CD14-positive monocyte (primary cell): ENCODE measurements around the gene VANGL1. TPM values are rescaled to one million over a fixed set of nuclear protein-coding genes. Genes with fewer than 3 reads are reported as not detected.
A peak's percentile ranks its signal among the peaks of the same experiment; 100 is the strongest.

ENCODE experiments used
- DNase-seq, 3 donors: peaks; one replicate each; pipeline ENCODE4 v3.0.0-alpha.2; 2011 to 2022
- H2AFZ ChIP-seq: 2 replicates; pipeline ENCODE4 v1.6.0; 2012; ENCODE audit warnings: mild to moderate bottlenecking, low read depth, low read length, inconsistent platforms; ENCODE audit not compliant: insufficient read depth, poor library complexity, severe bottlenecking
- H3K27ac ChIP-seq, 2 donors: 1 replicate in 1 of 2; 2 replicates in 1 of 2; pipeline ENCODE4 v1.5.1; 2012 to 2013; ENCODE audit warnings: low read length in 2 of 2, control low read depth in 1 of 2, inconsistent platforms in 1 of 2, low read depth in 1 of 2, mild to moderate bottlenecking in 1 of 2
- H3K27me3 ChIP-seq, 2 donors: one replicate each; pipeline versions ENCODE4 v1.6.0 to v1.6.1; 2011 to 2013; ENCODE audit warnings: low read length in 2 of 2; ENCODE audit not compliant: control insufficient read depth in 2 of 2, insufficient read depth in 2 of 2
- H3K36me3 ChIP-seq, 2 donors: replicated peaks in 1 of 2; 1 replicate in 1 of 2; 2 replicates in 1 of 2; pipeline versions ENCODE4 v1.5.1 to v1.6.1; 2012 to 2013; ENCODE audit warnings: low read length in 2 of 2, control low read depth in 1 of 2, inconsistent platforms in 1 of 2, mild to moderate bottlenecking in 1 of 2; ENCODE audit not compliant: insufficient read depth in 2 of 2, control insufficient read depth in 1 of 2
- H3K4me1 ChIP-seq, 2 donors: 1 replicate in 1 of 2; 2 replicates in 1 of 2; pipeline versions ENCODE4 v1.5.1 to v1.6.1; 2012 to 2013; ENCODE audit warnings: low read length in 2 of 2, control low read depth in 1 of 2, inconsistent platforms in 1 of 2, mild to moderate bottlenecking in 1 of 2, moderate library complexity in 1 of 2; ENCODE audit not compliant: insufficient read depth in 2 of 2, control insufficient read depth in 1 of 2
- H3K4me2 ChIP-seq: replicated peaks from 2 replicates; pipeline ENCODE3; 2012; ENCODE audit warnings: low read length, moderate library complexity, mild to moderate bottlenecking; ENCODE audit not compliant: poor library complexity, severe bottlenecking; ENCODE audit errors: extremely low read depth
- H3K4me3 ChIP-seq, 3 experiments: fragments of 200-600 bp in 1 of 3; sonication (generic) in 1 of 3; replicated peaks in 1 of 3; 1 replicate in 2 of 3; 2 replicates in 1 of 3; pipeline ENCODE4 v1.5.1; 2011 to 2013; ENCODE audit warnings: low read length in 3 of 3, mild to moderate bottlenecking in 3 of 3, control low read depth in 2 of 3, low read depth in 2 of 3, inconsistent platforms in 1 of 3, moderate library complexity in 1 of 3
- H3K79me2 ChIP-seq: 2 replicates; pipeline ENCODE4 v1.6.0; 2012; ENCODE audit warnings: mild to moderate bottlenecking, control low read depth, inconsistent platforms, low read length, moderate library complexity; ENCODE audit not compliant: insufficient read depth
- H3K9ac ChIP-seq: 2 replicates; pipeline ENCODE4 v1.6.0; 2017; ENCODE audit warnings: low read length, mild to moderate bottlenecking; ENCODE audit not compliant: insufficient read depth, poor library complexity, severe bottlenecking
- H3K9me3 ChIP-seq, 2 donors: replicated peaks in 1 of 2; 1 replicate in 1 of 2; 2 replicates in 1 of 2; pipeline versions ENCODE4 v1.5.1 to v1.6.1; 2012 to 2013; ENCODE audit warnings: low read length in 2 of 2, control low read depth in 1 of 2; ENCODE audit not compliant: control insufficient read depth in 1 of 2, insufficient read depth in 1 of 2
- H4K20me1 ChIP-seq: 2 replicates; pipeline ENCODE4 v1.6.0; 2012; ENCODE audit warnings: mild to moderate bottlenecking, low read length, control low read depth, moderate library complexity; ENCODE audit not compliant: insufficient read depth
- H3K27ac Mint-ChIP-seq, 7 donors: one replicate each; pipeline ENCODE4 v1.8.0; 2020; ENCODE audit warnings: mild to moderate bottlenecking in 7 of 7, mixed read lengths in 7 of 7, moderate library complexity in 6 of 7, inconsistent platforms in 2 of 7
- H3K27me3 Mint-ChIP-seq, 3 donors: one replicate each; pipeline ENCODE4 v1.8.0; 2021 to 2022; ENCODE audit warnings: low read depth in 3 of 3, mild to moderate bottlenecking in 3 of 3, mixed read lengths in 3 of 3, moderate library complexity in 3 of 3, inconsistent platforms in 1 of 3
- H3K36me3 Mint-ChIP-seq, 2 donors: one replicate each; pipeline ENCODE4 v1.8.0; 2020; ENCODE audit warnings: mixed read lengths in 2 of 2, inconsistent platforms in 1 of 2, mild to moderate bottlenecking in 1 of 2
- H3K4me1 Mint-ChIP-seq: one replicate; pipeline ENCODE4 v1.8.0; 2020; ENCODE audit warnings: mild to moderate bottlenecking, mixed read lengths
- H3K4me3 Mint-ChIP-seq, 2 donors: one replicate each; pipeline ENCODE4 v1.8.0; 2020; ENCODE audit warnings: mild to moderate bottlenecking in 2 of 2, mixed read lengths in 2 of 2, moderate library complexity in 1 of 2
- H3K9me3 Mint-ChIP-seq, 7 donors: one replicate each; pipeline ENCODE4 v1.8.0; 2020 to 2022; ENCODE audit warnings: mixed read lengths in 7 of 7, mild to moderate bottlenecking in 6 of 7, moderate library complexity in 6 of 7, inconsistent platforms in 2 of 7
- WGBS: methylation state at CpG from one replicate; pipeline ENCODE4 v1.1.5; 2013; ENCODE audit warnings: missing lambda C conversion rate; ENCODE audit not compliant: insufficient coverage; 5-methylcytosine and 5-hydroxymethylcytosine counted together
- intact Hi-C, 2 donors: fragments of 100-400 bp; cut with micrococcal nuclease; formaldehyde crosslinking; loops; one replicate each; pipeline versions ENCODE4 v1.15.0 to v1.15.1; 2023
- polyA plus RNA-seq, 3 donors: library from polyadenylated mRNA; depleted of rRNA in 1 of 3; unstranded in 2 of 3; stranded (reverse) in 1 of 3; fragments of 300-500 nt in 2 of 3; fragments of >200 nt in 1 of 3; fragmentation: Illumina TruSeq in 2 of 3; gene quantifications; 1 replicate in 2 of 3; 2 replicates in 1 of 3; pipeline ENCODE4 v1.2.3, GENCODE V29; 2012 to 2021
- TF ChIP-seq, protein P1 (sequence below): fragments of 200-600 bp; IDR thresholded peaks from one replicate; pipeline ENCODE4 v1.8.0; 2022; ENCODE audit warnings: antibody characterized with exemption, mild to moderate bottlenecking

The VANGL1 gene
- polyA plus RNA-seq, 3 donors, result 0.67 to 2.0 (median 1.3) TPM

DNA sequence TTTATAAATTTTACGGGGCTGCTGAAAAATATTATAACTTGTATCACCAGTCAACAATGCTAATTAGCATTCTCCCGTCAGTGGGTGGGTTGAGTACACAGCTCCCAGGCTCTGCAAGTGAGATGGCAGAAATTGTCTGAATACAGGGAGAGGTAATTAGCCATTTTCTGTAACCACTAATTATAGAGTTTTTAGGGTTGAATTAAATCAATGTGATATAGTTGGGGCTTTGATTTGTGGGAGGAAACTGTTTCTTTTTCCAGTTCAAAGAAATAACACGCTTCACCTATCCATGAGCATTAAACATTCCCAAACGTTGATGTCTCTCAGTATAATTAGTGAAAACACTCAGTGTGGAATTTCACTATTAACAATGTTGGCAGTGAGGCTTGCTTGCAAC is 1.5 kb downstream of the VANGL1 start:
- H2AFZ ChIP-seq, result peak overlapping the region; percentile 91

DNA sequence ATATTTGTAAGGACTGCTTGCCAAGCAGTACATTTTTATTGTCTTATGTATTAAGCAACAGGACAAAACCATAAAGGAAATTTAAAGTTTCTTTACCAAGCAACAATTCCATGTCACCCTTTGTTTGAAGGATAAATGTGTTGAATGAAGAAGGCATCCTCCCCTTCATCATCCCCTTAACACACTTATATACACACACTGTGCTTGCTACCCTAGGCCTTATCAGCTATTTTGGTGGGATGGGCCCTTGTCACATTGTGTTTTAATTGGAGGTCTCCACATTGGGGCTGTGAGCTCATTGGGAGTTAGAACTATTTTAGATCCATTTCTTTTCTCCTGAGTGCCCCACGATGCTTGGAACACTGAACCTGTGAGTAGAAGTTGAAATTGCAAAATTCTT is 1.9 kb downstream of the VANGL1 start:
- Histone ChIP-seq H3K4me2 (no peak overlapping the region), H3K36me3 (no peaks in the 10 kb centered on the region), H3K4me3 (no peak overlapping the region), H2AFZ (no peak overlapping the region), H3K4me1 (peaks cover 6 to 8% of the 10 kb centered on the region in 2 donors), H3K9me3 (peaks cover 10 to 14% of the 10 kb centered on the region in 2 donors), H3K79me2 (peaks cover 4% of the 10 kb centered on the region), H3K27me3 (peaks cover 8 to 13% of the 10 kb centered on the region in 2 donors), H3K27ac (no peak overlapping the region), H3K9ac (no peak overlapping the region), H4K20me1 (no peaks in the 10 kb centered on the region)
- TF ChIP-seq, protein P1, sequence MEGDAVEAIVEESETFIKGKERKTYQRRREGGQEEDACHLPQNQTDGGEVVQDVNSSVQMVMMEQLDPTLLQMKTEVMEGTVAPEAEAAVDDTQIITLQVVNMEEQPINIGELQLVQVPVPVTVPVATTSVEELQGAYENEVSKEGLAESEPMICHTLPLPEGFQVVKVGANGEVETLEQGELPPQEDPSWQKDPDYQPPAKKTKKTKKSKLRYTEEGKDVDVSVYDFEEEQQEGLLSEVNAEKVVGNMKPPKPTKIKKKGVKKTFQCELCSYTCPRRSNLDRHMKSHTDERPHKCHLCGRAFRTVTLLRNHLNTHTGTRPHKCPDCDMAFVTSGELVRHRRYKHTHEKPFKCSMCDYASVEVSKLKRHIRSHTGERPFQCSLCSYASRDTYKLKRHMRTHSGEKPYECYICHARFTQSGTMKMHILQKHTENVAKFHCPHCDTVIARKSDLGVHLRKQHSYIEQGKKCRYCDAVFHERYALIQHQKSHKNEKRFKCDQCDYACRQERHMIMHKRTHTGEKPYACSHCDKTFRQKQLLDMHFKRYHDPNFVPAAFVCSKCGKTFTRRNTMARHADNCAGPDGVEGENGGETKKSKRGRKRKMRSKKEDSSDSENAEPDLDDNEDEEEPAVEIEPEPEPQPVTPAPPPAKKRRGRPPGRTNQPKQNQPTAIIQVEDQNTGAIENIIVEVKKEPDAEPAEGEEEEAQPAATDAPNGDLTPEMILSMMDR, result no peak
- Mint-ChIP-seq H3K4me3 (no peak overlapping the region), H3K27me3 (peaks cover 15 to 21% (median 17%) of the 10 kb centered on the region in 3 donors), H3K4me1 (peaks cover 12% of the 10 kb centered on the region), H3K27ac (no peak overlapping the region), H3K9me3 (peaks cover 10 to 25% (median 17%) of the 10 kb centered on the region in 7 donors), H3K36me3 (peaks cover 0 to 4% of the 10 kb centered on the region in 2 donors)
- WGBS, result no CpG with 5 or more reads among the region's 1 CpG
- intact Hi-C loops, result no loop called here
- DNase-seq, result no peak

More for the DNA sequence above, 1.5 kb downstream of the VANGL1 start:
- H3K4me2 ChIP-seq, result peak overlapping the region; percentile 98
- WGBS, result no CpG with 5 or more reads among the region's 4 CpGs
- H3K4me3 Mint-ChIP-seq, result peak overlapping the region; percentile 83 to 89
- H3K27ac ChIP-seq, result no peak overlapping the region
- peaks cover 12 to 30% (median 21%) of the 10 kb centered on the region in 7 donors for H3K9me3 Mint-ChIP-seq
- peaks cover 0 to 4% of the 10 kb centered on the region in 2 donors for H3K36me3 Mint-ChIP-seq
- DNase-seq, result no peak
- peaks cover 4% of the 10 kb centered on the region for H3K79me2 ChIP-seq
- no peak overlapping the region for H3K9ac ChIP-seq
- peaks cover 6 to 8% of the 10 kb centered on the region in 2 donors for H3K4me1 ChIP-seq
- TF ChIP-seq, protein P1, result no peak
- H3K27me3 ChIP-seq, result peaks cover 8 to 13% of the 10 kb centered on the region in 2 donors
- H3K9me3 ChIP-seq, result peaks cover 14 to 16% of the 10 kb centered on the region in 2 donors
- peak overlapping the region in 1 of 3 experiments; percentile 86 for H3K4me3 ChIP-seq
- peaks cover 12% of the 10 kb centered on the region for H3K4me1 Mint-ChIP-seq
- peaks cover 15 to 21% (median 21%) of the 10 kb centered on the region in 3 donors for H3K27me3 Mint-ChIP-seq
- H3K27ac Mint-ChIP-seq, result no peak overlapping the region
- intact Hi-C loops, result no loop called here
- H4K20me1 ChIP-seq, result no peaks in the 10 kb centered on the region
- H3K36me3 ChIP-seq, result no peaks in the 10 kb centered on the region
